GM18520 (cell line): Measurements from ENCODE around the gene GOLGA6L7.
"Not testable (repeated sequence)": the region's sequence is repeated elsewhere in the genome, so short reads cannot be mapped to it uniquely, and the experiment has no call there.

Source experiments
- ATAC-seq: cut with Tn5 transposase; IDR thresholded peaks from one replicate; pipeline ENCODE4 v1.9.1; 2021; ENCODE audit not compliant: unreplicated experiment

GOLGA6L7 gene, protein sequence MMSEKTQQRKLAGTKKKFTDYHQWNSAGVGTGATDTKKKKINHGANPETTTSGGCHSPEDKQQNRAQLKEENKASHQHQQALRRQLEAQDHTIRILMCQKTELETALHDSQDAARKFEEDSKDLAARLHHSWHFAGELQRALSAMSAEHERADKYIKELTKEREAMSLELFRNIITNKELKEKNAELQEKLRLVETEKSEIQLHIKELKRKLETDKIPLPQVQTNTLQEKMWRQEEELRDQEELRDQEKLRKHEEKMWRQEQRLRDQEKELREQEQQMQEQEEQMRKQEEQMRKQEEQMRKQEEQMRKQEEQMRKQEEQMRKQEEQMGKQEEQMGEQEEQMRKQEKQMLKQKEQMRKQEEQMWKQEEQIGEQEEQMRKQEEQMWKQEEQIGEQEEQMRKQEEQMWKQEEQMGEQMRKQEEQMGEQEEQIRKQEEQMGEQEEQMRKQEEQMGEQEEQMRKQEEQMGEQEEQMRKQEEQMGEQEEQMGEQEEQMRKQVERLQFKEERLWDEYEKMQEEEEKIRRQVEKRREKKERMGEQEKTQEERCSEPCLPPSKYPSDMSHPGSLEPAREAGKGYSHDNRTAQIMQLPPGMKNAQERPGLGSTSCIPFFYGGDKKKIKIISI

DNA sequence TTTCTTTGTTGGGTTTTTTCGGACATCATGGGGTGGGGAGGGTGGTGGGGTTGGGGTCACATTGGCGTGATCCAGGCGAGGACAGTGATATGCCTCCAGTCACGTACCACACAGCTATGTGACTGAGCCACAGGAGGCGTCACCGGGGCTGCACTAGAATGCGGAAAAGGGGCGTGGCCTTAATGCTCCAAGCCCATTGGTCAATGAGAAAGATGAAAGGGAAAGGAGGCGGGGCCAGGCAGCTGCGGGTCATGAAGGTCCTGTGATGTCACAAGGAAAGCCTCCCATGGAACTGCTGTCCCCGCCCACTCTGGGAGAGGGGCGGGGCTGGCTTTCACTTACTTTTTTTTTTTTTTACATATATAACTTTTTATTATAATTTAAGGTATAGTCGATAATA is at the start of gene GOLGA6L7:
GOLGA6L7 (minus strand) TSS at position 124 of the 400 bp plus-strand sequence; CDS start at position 29, 95 bp downstream.
- not testable (repeated sequence) for ATAC-seq

DNA sequence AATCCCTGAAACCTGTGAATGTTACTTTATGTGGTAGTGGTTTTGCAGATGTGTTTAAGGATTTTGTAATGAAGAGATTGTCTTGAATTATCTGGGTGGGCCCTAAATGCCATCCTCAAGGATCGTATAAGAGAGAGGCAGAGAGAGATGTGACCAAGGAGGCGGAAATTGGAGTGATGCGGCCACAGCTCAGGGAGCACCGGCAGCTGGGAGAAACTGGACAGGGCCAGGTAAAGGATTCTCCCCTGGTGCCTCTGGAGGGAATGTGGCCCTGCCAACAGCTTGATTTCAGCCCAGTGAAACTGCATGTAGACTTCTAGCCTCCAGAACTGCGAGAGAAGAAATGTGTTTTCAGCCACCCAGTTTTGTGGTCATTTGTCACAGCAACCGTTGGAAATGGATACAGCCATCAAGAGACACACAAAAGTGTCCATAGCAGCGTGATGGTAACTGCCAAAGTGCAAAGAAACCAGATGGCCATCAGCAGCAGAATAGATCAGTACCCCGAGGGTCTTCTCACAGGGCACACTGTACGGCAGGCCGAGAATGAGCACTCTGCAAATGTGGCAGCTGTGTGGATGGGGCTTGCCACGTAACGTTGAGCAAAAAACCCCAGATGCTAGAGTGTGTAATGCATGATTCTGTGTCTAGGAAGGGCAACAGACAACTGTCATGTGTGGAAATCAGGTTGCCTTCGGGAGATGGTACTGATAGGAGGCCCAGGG is 49.6 kb upstream of the GOLGA6L7 start:
- ATAC-seq: no peak

DNA sequence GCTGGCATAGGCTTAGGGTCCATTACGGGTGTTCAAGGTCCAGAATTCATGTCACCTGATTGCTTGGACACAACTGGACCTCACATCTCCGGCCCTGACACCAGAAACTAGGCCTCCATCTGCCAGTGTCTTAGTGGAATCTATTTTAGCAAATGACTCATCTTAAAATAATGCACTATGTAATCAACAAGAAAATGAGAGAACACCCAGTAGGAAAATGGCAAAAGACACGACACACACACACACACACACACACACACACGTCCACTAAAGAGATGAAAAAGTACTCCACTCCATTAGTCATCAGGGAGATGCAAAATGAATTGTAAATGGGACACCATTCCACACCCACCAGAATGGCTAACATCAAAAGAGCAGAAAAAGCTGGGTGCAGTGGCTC is 48.5 kb upstream of the GOLGA6L7 start:
- ATAC-seq: no peak

DNA sequence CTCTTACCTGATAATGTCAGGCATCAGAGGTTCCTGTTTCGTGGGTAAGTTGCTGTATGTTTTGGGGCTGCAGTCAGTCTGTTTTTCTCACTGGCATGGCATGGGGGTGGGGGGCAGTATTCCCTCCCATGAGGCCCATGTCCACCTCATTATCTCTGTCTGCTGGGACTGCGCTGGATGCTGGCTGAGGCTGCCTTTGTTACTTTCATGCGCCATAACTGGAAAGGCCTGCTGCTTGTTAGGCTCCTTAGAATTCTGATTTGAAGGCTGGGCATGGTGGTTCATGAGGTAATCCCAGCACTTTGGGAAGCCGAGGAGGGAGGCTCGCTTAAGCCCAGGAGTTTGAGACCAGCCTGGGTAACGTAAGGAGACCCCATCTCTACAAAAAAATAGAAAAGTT is 47.1 kb upstream of the GOLGA6L7 start:
- no peak for ATAC-seq

DNA sequence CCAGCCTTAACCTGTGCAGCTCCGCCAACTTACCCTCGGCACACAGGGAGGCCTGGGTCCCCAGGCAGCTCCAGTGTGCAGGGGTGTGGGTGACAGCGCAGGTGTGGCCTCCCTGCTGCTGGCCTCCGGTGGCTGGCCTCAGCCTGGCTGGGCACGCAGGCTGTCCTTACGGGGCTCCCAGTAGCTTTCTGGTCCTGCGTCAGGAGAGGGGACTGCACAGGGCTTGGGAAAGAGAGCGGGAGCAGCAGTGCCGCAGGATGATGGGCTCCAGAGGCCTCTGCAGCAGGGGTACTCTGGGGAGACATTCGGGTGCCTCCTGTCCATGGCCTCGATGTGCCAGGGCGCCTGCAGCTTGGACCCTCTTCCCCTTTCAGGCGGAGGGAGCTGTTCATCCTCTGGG is 46.7 kb upstream of the GOLGA6L7 start:
- no peak for ATAC-seq

DNA sequence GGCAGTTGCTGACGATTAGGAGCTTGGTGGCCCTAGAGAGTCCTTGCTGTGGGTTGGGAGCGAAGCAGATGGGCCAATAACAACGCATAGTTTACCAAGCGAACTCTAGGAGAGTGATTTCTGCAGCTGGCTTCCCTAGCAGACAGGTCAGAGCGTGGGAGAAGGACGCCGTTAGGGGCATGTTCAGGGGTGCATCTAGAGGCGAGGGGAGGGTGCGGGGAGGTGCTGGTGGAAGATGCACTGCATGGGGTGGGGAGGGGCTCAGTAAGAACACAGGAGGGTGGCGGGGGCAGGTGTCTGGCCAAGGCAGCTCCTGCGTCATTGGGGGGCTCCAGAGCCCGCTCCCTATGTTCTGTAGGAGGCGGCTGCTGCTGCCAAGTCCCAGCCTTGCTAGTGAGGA is 46.2 kb upstream of the GOLGA6L7 start:
- ATAC-seq: no peak

DNA sequence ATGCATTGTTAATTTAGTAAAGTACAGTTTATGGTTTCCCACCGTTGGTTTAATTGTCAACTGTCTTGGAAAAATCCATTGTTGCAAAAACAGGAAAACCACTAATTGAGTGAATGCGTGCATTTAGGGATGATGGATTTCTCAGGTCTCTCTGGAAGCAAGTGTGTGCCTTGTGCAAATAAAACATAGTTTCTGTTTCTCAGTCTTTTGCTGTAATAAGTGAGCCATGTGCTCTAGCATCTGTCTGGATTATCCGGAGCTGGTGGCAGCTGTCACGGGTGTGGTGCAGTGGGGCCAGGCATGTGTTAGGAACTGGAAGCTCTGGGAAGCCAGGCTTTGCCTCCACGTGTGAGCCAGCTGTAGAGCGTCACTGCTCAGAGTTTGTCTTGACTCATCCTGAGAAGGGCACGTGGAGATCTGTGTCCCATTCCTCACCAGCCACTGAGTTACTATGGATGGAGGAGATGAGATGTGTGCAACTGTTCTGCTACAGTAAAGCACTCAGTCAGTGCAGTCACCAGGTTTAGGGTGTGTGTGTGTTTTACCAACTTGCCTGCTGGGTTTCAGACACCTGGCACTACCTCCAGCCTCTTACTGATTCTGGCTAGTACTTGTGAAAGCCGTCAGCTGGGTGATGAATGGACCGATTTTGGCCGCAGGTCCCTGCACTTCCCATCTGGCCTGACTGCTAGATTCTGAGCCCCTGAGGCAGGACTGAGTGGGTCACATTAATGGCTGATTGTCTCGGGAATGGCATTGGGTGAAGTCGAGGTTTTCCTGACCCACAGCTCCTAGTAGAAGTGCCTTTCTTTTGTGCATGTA is 44.6 kb upstream of the GOLGA6L7 start:
- ATAC-seq: no peak

DNA sequence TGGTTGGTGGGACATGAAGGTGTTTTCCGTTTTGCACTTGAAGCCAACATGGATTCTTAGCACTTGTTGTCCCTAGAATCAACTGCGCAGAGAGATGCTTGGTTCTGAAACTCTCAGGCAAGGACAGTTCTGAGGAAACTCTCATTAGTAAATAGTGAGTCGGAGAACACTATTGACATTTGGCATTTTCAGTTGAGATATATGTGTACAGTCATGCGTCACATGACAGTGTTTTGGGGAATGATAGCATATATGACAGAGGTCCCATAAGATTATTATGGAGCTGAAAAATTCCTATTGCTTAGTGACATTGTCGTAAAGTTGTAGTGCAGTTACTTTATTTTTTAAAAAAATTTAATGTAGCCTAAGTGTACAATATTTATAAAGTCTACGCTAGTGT is 43.1 kb upstream of the GOLGA6L7 start:
- ATAC-seq: no peak

DNA sequence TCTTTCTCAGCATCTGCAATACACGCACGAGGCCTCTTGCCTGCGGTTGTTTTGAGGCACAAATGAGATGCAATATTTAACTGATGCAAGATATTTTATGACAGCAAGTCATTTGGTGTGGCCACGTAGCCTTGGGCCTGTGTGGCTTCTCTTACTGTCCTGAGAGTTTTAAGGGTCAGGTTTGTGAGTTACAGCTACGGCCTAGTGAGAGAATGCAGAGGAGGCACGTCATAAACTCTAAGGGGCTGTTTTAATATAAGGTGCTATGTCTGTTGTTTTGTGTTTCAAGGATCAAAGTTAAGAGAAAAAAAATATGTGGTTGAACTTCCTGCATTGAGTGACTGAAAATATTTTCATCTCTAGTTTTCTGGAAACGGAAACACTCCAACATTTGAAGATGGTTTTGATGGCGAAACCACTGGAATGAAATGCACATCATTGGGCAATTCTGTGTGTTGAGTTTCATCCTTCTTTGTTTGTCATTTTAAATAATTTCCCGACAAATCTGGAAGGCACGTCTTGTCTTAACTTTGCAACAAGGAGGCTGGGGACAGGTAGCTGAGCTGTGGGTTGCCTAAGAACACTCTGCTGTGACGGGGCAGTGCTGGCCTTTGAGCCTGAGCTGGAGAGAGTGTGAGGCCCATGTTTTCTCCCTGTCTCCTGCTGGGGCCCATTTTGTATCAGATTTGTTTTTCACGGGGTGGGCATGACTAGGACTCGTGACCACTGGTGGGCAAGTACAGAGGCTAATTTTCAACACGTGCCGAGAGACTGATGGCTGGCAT is 42.5 kb upstream of the GOLGA6L7 start:
- ATAC-seq: no peak

DNA sequence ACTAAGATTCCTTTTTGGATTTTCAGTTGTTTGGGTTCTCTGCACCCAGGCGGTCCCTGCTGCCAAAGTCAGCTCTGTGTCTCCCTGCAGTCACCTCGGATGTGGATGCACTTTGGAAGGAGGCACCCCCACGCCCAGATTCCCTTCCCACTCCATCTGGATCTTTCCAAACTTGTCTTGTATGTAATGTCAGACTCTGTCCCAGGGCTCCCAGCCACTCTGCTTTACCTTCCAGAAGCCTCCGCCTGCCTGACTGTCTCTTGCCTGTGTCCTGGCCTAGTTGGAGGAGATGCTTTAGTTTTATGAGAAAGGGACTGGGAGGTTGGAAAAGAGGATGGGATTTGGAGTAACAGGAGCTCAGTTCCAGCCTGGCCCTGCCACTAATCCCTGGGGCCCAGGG is 41.8 kb upstream of the GOLGA6L7 start:
- not testable (repeated sequence) for ATAC-seq

DNA sequence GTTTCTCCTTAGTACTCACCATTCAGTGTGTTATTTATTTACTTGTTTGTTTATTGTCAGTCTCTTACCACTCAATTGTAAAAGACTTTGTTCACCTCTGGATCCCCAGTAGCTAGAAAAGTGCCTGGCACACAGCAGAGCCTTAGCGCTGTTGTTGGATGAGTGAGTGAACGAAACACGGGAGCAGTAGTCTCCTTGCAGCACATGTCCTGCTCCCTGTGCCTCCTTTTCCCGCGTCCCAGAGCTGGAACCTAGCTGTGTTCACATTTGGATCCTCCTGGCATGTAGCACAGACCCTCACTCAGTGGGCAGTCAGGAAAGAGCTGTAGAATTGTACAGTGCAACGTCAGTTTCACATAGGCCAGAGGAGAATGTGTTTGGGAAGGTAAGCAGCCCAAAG is 41.4 kb upstream of the GOLGA6L7 start:
- not testable (repeated sequence) for ATAC-seq

DNA sequence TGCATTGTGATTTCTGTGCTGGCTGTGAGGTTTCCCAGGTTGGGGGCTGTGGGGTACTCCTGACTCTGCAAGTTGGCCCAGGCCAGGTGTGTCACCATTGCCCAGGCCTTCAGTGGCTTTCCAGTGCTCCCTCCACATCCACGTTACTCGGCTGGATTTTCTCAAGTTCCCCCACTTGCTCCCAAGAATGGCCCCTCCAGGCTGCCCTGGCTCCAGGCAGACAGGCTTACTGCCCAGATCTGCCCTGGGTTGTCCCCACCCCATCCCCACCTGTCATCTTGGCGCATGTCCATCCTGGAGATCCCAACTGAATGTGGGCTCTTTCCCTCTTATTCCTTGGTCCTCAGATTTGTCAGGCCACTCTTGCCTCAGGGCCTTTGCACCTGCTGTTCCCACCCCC is 40.9 kb upstream of the GOLGA6L7 start:
- ATAC-seq: no peak

DNA sequence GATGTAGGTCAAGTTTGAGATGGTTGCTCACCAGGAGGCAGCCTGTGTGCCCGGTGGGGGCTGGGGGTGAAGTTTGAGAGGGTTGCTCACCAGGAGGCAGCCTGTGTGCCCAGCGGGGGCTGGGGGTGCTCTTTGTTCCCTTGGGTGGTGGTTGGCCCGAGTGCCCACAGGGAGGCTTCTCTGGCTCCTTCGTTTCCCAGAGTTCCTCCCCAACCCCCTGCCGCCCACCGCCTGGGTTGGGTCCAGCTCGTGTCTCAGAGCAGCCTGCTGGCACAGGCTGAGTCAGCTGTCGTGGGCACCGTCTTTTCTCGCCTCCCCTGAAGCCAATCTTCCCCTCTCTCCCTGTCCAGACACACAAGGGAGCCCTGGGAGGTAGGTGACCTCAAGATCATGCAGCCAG is 40.5 kb upstream of the GOLGA6L7 start:
- ATAC-seq: no peak

DNA sequence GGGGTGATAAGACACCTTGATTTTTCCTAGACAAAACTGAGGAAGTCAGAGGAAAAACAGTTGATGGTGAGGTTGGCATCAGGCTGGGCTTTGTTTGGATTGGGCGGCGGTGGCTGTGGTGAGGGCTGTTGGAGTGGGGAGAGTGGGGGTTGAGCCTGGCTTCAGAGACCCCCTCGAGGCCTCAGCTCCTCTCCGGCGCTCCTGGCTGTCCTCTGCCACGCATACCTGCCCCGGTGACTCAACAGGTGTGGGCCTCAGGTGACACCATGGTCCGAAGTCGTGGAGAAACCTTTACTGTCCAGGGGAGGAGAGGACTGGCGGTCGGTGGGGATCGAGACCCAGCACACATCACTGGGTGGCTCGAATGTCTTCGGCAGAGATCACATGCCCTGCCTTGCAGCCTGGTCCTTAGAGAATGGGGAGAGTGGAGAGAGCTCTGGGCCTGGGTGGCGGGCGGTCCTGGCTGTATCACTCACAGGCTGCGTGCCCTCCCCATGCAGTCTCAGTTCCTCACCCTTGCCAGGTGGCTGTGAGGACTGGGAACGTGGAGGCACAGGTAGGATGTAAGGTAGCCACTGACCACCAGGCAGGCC is 40.0 kb upstream of the GOLGA6L7 start:
- ATAC-seq: no peak

DNA sequence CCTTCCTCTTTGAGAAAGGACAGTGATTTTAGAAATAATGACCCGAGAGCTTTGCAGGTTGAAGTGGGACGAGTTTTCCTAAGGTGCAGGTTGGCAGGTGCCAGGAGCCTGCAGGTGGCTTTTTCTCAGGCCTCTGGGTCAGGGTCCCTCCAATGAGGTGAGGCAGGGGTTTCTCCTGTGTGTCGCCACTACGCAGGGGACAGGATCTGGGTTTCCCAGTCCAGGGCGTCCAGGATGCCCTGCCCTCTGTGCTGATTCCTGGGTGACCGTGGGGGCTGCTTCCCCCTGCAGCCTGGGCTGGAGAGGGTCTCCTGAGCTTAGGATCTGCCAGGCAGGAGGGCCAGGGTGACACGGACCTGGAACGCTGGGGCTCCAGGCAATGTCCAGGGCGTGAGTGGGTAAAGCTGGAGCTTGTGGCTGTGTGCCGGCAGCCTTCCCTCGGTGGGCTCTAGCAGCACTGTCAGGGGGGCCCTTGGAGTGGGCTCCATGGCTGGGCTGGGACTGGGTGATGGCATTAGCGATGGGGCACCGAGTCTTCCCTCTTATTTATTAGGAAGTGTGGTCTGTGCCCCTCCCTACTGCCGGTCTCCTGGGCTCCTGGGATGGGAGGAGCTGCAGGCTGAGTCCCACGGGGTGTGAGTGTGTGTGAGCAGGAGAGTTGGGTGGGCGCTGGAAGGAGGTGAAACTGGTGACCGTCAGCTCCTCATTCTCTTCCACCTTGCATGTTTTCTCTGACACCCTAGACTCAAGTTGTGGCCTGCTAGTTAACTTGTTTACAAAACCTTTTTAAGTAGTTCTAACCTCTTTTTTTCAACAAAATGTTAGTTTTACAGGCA is 39.1 kb upstream of the GOLGA6L7 start:
- no peak for ATAC-seq

DNA sequence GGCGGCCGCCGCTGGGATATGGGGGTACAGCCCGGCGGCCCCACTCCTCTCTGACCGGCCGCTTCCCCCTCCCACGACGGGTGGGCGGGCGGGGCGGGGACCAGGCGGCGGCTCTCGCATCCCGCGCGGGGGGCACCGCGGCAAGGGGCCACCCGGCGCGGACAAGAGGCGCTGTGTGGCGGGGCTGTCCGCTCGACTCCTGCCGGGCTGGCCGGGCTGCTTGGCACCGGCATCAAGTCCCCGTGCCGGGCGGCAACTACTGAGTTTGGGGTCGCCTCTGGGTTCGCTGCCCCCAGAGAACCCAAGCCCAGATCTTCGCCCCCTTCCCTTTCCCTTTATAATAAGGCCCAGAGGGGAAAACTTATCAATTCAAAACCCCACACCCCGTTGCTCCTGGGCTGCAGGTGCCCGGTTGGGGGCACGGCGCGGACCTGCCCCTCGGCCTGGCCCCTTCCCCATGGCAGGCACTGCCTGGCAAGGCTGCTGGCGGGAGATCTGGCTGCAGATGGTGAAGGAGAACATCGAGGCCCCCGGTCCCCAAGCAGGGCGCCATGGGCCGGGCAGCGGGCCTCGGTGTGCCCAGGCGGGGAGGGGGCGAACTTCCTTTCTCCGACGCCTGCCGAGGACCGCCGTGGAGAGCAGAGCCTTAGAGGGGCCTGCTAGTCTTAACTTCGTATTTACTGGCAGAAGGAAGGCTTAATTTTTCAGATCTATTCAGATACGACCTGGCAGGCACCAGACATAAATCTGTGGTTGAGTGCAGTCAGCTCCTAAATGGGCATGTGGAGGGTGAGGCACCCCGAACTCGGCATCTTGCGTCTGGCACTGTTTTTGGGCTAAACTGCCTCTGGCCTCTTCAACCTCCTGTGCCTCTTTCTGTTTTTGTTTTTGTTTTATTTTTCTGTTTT is 38.2 kb upstream of the GOLGA6L7 start:
- ATAC-seq: no peak

DNA sequence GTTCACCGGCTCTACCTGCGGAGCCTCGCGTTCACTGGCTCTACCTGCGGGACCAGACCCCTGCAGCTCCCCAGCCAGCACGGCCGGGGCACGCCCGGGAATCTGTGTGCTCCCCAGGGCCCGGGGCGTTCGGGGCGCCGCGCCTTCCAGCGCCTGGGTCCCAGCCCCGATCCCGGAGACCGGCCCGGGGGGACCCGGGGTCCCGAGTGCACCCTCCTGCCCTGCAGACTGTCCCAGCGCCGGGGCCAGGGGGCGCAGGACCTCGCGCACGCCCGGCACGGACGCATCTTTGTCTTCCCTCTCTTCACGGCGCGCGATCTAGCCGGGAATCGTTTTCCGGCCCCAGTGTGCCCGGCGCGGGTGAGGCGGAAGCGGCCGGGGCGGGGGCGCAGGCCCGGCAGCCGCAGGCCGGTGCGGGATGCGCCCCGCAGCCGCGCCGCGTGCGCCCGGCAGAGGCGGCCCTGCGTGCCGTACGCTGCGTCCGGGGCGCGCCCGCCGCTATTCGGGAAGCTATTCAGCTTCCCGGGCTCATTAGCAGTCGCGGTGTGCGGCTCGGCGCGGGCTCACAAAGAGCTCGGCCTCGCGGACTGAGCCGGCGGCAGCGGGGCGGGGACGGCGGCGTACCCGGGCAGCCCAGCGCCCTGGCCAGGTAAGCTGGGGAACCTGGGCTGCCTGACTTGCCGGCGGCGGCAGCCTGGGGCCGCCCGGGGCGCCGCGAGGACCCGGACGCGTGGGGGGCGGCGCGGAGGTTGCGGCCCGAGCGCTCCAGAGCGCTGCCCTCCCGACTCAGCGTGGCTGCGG is 37.4 kb upstream of the GOLGA6L7 start, which contains the start of gene APBA2:
APBA2 (plus strand) TSS at position 345 of the 801 bp plus-strand sequence. CDS start 167,911 bp downstream, outside the sequence.
- ATAC-seq: no peak
